ENCODE data around the gene GRIK4.

GRIK4 gene

GRCh38 chr11:120715239-120715638 is 203.7 kb downstream of the GRIK4 start:
- no peak for DNase-seq (ENCODE audit: low spot score in 2 of 2)
- Mint-ChIP-seq H3K27ac (ENCODE audit: low read depth) (no peak overlapping the region), H3K36me3 (ENCODE audit: insufficient read depth) (no peaks in the 10 kb centered on the region), H3K27me3 (peaks cover 41% of the 10 kb centered on the region), H3K9me3 (no peaks in the 10 kb centered on the region), H3K4me1 (peaks cover 6% of the 10 kb centered on the region), H3K4me3 (peak overlapping the region; percentile 71)
- ATAC-seq (replicated peaks; ENCODE audit: extremely low read depth, poor library complexity, severe bottlenecking) = no peak

GRCh38 chr11:120717042-120717441 is 205.5 kb downstream of the GRIK4 start:
- Mint-ChIP-seq H3K9me3 (no peaks in the 10 kb centered on the region), H3K27me3 (peaks cover 55% of the 10 kb centered on the region), H3K4me1 (peaks cover 6% of the 10 kb centered on the region), H3K27ac (ENCODE audit: low read depth) (no peak overlapping the region), H3K36me3 (ENCODE audit: insufficient read depth) (no peaks in the 10 kb centered on the region), H3K4me3 (no peak overlapping the region)
- no peak for ATAC-seq (replicated peaks; ENCODE audit: extremely low read depth, poor library complexity, severe bottlenecking)
- no peak for DNase-seq (ENCODE audit: low spot score in 2 of 2)

- DNase-seq (ENCODE audit: low spot score in 2 of 2) (no peak), ATAC-seq (replicated peaks; ENCODE audit: extremely low read depth, poor library complexity, severe bottlenecking) (no peak)
- peaks cover 55% of the 10 kb centered on the region for H3K27me3 Mint-ChIP-seq
- H3K4me3 Mint-ChIP-seq = no peak overlapping the region
- H3K36me3 Mint-ChIP-seq (ENCODE audit: insufficient read depth) = no peaks in the 10 kb centered on the region
- H3K9me3 Mint-ChIP-seq = no peaks in the 10 kb centered on the region
- peaks cover 6% of the 10 kb centered on the region for H3K4me1 Mint-ChIP-seq
- H3K27ac Mint-ChIP-seq (ENCODE audit: low read depth) = no peak overlapping the region
These were observed 206.1 kb downstream of the GRIK4 start for GRCh38 chr11:120717623-120718022.

- Mint-ChIP-seq H3K36me3 (ENCODE audit: insufficient read depth) (no peaks in the 10 kb centered on the region), H3K27ac (ENCODE audit: low read depth) (no peak overlapping the region), H3K4me3 (no peak overlapping the region), H3K27me3 (peaks cover 50% of the 10 kb centered on the region), H3K9me3 (no peaks in the 10 kb centered on the region), H3K4me1 (peaks cover 6% of the 10 kb centered on the region)
- no peak for ATAC-seq (replicated peaks; ENCODE audit: extremely low read depth, poor library complexity, severe bottlenecking)
- DNase-seq (ENCODE audit: low spot score in 2 of 2) = no peak
These were observed 206.6 kb downstream of the GRIK4 start for GRCh38 chr11:120718171-120718570.

GRCh38 chr11:120719348-120719747 is 207.8 kb downstream of the GRIK4 start:
- ATAC-seq (replicated peaks; ENCODE audit: extremely low read depth, poor library complexity, severe bottlenecking) = no peak
- Mint-ChIP-seq H3K9me3 (no peaks in the 10 kb centered on the region), H3K27me3 (peaks cover 38% of the 10 kb centered on the region)

GRCh38 chr11:120720760-120721159 is 209.2 kb downstream of the GRIK4 start:
- no peaks in the 10 kb centered on the region for H3K36me3 Mint-ChIP-seq (ENCODE audit: insufficient read depth)
- H3K27ac Mint-ChIP-seq (ENCODE audit: low read depth) = no peak overlapping the region
- DNase-seq (ENCODE audit: low spot score in 2 of 2) = no peak
- peaks cover 37% of the 10 kb centered on the region for H3K27me3 Mint-ChIP-seq
- H3K4me1 Mint-ChIP-seq = no peaks in the 10 kb centered on the region
- no peaks in the 10 kb centered on the region for H3K9me3 Mint-ChIP-seq
- H3K4me3 Mint-ChIP-seq = no peak overlapping the region
- ATAC-seq (replicated peaks; ENCODE audit: extremely low read depth, poor library complexity, severe bottlenecking) = no peak

More at GRCh38 chr11:120719348-120719747, 207.8 kb downstream of the GRIK4 start:
- H3K4me3 Mint-ChIP-seq = no peak overlapping the region
- no peak for DNase-seq (ENCODE audit: low spot score in 2 of 2)
- H3K4me1 Mint-ChIP-seq = peaks cover 6% of the 10 kb centered on the region
- no peaks in the 10 kb centered on the region for H3K36me3 Mint-ChIP-seq (ENCODE audit: insufficient read depth)
- no peak overlapping the region for H3K27ac Mint-ChIP-seq (ENCODE audit: low read depth)

- Mint-ChIP-seq H3K27ac (ENCODE audit: low read depth) (no peak overlapping the region), H3K36me3 (ENCODE audit: insufficient read depth) (no peaks in the 10 kb centered on the region), H3K27me3 (peaks cover 37% of the 10 kb centered on the region), H3K4me3 (no peak overlapping the region), H3K4me1 (no peaks in the 10 kb centered on the region), H3K9me3 (no peaks in the 10 kb centered on the region)
- DNase-seq (ENCODE audit: low spot score in 2 of 2) (no peak), ATAC-seq (replicated peaks; ENCODE audit: extremely low read depth, poor library complexity, severe bottlenecking) (no peak)
These were observed 211.0 kb downstream of the GRIK4 start for GRCh38 chr11:120722524-120722923.

- H3K27me3 Mint-ChIP-seq = peaks cover 26% of the 10 kb centered on the region
- no peak overlapping the region for H3K4me3 Mint-ChIP-seq
- no peak overlapping the region for H3K27ac Mint-ChIP-seq (ENCODE audit: low read depth)
- no peak for ATAC-seq (replicated peaks; ENCODE audit: extremely low read depth, poor library complexity, severe bottlenecking)
- H3K36me3 Mint-ChIP-seq (ENCODE audit: insufficient read depth) = no peaks in the 10 kb centered on the region
- peaks cover 8% of the 10 kb centered on the region for H3K9me3 Mint-ChIP-seq
- no peak for DNase-seq (ENCODE audit: low spot score in 2 of 2)
- H3K4me1 Mint-ChIP-seq = no peaks in the 10 kb centered on the region
These were observed 212.2 kb downstream of the GRIK4 start for GRCh38 chr11:120723751-120724150.

GRCh38 chr11:120727752-120728151 is 216.2 kb downstream of the GRIK4 start:
- DNase-seq (ENCODE audit: low spot score in 2 of 2) = no peak
- no peak for ATAC-seq (replicated peaks; ENCODE audit: extremely low read depth, poor library complexity, severe bottlenecking)
- H3K4me3 Mint-ChIP-seq = no peak overlapping the region
- peaks cover 15% of the 10 kb centered on the region for H3K27me3 Mint-ChIP-seq
- H3K27ac Mint-ChIP-seq (ENCODE audit: low read depth) = no peak overlapping the region
- no peaks in the 10 kb centered on the region for H3K4me1 Mint-ChIP-seq
- H3K9me3 Mint-ChIP-seq = peaks cover 14% of the 10 kb centered on the region
- no peaks in the 10 kb centered on the region for H3K36me3 Mint-ChIP-seq (ENCODE audit: insufficient read depth)

- no peak for DNase-seq (ENCODE audit: low spot score in 2 of 2)
- ATAC-seq (replicated peaks; ENCODE audit: extremely low read depth, poor library complexity, severe bottlenecking) = no peak
- no peaks in the 10 kb centered on the region for H3K9me3 Mint-ChIP-seq
- no peaks in the 10 kb centered on the region for H3K4me1 Mint-ChIP-seq
- no peak overlapping the region for H3K4me3 Mint-ChIP-seq
- no peaks in the 10 kb centered on the region for H3K36me3 Mint-ChIP-seq (ENCODE audit: insufficient read depth)
- H3K27me3 Mint-ChIP-seq = peaks cover 25% of the 10 kb centered on the region
- no peak overlapping the region for H3K27ac Mint-ChIP-seq (ENCODE audit: low read depth)
These were observed 223.5 kb downstream of the GRIK4 start for GRCh38 chr11:120735035-120735434.

- no peaks in the 10 kb centered on the region for H3K4me1 Mint-ChIP-seq
- H3K27ac Mint-ChIP-seq (ENCODE audit: low read depth) = no peak overlapping the region
- peaks cover 19% of the 10 kb centered on the region for H3K27me3 Mint-ChIP-seq
- no peaks in the 10 kb centered on the region for H3K9me3 Mint-ChIP-seq
- no peak overlapping the region for H3K4me3 Mint-ChIP-seq
- ATAC-seq (replicated peaks; ENCODE audit: extremely low read depth, poor library complexity, severe bottlenecking) = no peak
- DNase-seq (ENCODE audit: low spot score in 2 of 2) = no peak
- no peaks in the 10 kb centered on the region for H3K36me3 Mint-ChIP-seq (ENCODE audit: insufficient read depth)
These were observed 227.0 kb downstream of the GRIK4 start for GRCh38 chr11:120738516-120739046.

- peaks cover 22% of the 10 kb centered on the region for H3K27me3 Mint-ChIP-seq
- H3K36me3 Mint-ChIP-seq (ENCODE audit: insufficient read depth) = no peaks in the 10 kb centered on the region
- ATAC-seq (replicated peaks; ENCODE audit: extremely low read depth, poor library complexity, severe bottlenecking) (no peak), DNase-seq (ENCODE audit: low spot score in 2 of 2) (no peak)
- no peak overlapping the region for H3K27ac Mint-ChIP-seq (ENCODE audit: low read depth)
- no peaks in the 10 kb centered on the region for H3K9me3 Mint-ChIP-seq
- no peak overlapping the region for H3K4me3 Mint-ChIP-seq
- no peaks in the 10 kb centered on the region for H3K4me1 Mint-ChIP-seq
These were observed 228.2 kb downstream of the GRIK4 start for GRCh38 chr11:120739780-120740179.

- Mint-ChIP-seq H3K36me3 (ENCODE audit: insufficient read depth) (no peaks in the 10 kb centered on the region), H3K27me3 (peaks cover 28% of the 10 kb centered on the region), H3K9me3 (no peaks in the 10 kb centered on the region), H3K27ac (ENCODE audit: low read depth) (no peak overlapping the region), H3K4me1 (no peaks in the 10 kb centered on the region), H3K4me3 (no peak overlapping the region)
- DNase-seq (ENCODE audit: low spot score in 2 of 2) = no peak
- ATAC-seq (replicated peaks; ENCODE audit: extremely low read depth, poor library complexity, severe bottlenecking) = no peak
These were observed 228.8 kb downstream of the GRIK4 start for GRCh38 chr11:120740380-120740779.

Measured in central memory CD8-positive, alpha-beta T cell (primary cell).